NCI-H128 (cell line): ENCODE measurements around the gene SUB1.

Source experiments
- DNase-seq: peaks from one replicate; lab custom pipeline; 2025; ENCODE audit not compliant: unreplicated experiment; lab: John Stamatoyannopoulos, UW

Gene SUB1

DNA sequence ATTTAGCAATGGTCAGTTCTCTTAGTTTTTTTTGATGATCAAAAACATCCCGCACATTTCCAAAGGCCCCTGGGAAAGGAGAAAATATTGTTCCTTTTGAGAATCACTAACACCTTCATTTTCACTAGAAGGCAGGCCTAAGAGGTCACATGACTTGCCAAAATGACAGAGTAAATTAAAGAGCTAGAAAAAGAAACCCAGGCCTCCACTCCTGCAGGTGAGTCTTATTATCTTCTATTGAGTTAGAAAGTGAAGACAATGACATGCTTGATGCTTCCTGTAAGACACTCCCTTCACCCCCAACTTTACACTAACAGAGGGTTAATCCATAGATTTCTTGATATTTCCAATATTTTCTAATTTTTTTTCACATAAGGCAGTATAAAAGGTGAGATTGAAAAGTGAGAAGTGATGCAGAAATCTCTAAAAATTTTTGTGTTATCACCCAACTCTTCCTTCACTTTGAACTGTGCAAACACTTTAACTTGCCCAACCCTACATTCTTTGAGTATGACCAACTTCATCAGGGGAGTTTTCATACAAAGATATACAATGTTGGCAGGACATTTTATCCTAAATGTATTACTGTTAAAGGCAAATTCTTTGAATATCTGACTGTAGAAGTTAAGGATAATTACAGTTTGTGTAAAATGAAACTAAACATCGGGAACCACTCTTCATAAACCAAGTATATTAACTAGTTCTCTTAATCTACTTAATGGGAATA, 57.1 kb downstream of the SUB1 start:
- no peak for DNase-seq

DNA sequence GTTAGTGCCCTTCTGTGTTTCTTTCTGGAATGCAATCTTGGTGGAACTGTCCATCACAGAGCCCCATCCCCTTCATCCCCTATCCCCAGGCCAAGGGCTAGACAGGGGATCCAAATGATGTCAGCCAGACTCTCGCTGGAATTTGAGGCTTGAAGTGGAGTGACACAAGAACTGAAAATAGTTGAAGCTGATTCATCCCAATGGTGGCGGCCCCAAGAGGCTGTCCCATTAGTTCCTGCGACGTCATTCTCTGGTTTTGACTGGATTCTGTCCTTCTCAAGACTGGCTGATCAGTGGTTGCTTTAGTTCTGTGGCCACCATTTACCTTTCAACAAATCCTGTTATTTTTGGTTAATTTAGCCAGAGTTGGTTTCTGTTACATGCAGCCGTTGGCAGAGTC, 59.9 kb downstream of the SUB1 start:
- DNase-seq = no peak

DNA sequence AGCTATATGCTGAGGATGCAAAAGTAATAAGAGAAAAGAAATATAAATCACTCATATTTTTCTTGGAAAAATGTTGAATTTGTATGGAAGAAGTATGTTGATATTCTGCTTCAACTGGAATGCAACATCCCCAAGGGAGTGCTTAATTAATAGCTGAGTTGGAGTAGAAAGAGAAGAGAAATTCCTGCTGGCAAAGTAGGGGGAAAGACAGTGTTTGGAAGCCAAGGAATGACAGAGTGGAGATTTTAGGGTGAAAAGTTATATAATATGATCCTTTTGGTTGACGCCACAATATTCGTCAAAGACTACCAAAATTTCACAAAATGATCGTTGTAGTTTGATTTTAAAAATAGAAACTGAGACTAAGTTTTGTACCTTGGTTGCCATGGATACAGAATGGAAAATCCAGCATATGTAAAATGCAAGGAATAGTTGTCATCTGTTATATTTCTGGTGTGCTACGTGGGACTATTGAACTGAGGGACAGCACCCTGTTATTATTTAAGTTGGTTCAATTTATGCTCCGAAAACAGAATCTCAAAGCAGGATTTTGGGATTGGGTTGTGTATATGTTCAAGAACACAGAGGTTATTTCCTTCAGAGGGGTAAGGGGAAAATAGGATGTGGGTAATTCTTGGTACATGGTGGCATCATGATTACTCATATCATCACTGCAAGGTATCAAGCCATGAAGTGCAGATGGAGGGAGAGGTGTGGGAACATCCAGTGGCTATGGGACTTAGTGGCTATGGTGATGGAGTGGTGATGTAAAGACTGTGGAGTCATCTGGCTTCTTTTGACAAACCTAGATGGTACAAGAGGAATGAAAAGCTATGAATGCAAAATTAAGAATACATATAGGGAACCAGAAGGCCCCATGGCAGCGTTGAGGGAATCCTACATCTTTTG, 61.0 kb downstream of the SUB1 start:
- no peak for DNase-seq

GRCh38 chr5:32651088-32651487, 65.7 kb downstream of the SUB1 start:
- DNase-seq = no peak

GRCh38 chr5:32651638-32652037, 66.3 kb downstream of the SUB1 start:
- no peak for DNase-seq
